IMR-90 (cell line): ENCODE measurements around the gene PTPRF.

Source experiments
- CEBPB ChIP-seq: IDR thresholded peaks from 2 replicates; pipeline ENCODE4 v1.6.1; 2012; ENCODE audit warnings: low read depth, low read length, improper control_type of control experiment
- CTCF ChIP-seq: conservative IDR thresholded peaks from 2 replicates; pipeline ENCODE4 v1.5.1; 2012; ENCODE audit warnings: mild to moderate bottlenecking, low read depth, low read length, improper control_type of control experiment
- NFE2L2 ChIP-seq: fragments of 150-350 bp; IDR thresholded peaks from 2 replicates; pipeline ENCODE4 v1.6.1; 2016; ENCODE audit warnings: low read depth, mild to moderate bottlenecking, low read length
- POLR2A ChIP-seq: IDR thresholded peaks from 2 replicates; pipeline ENCODE4 v1.6.1; 2012; ENCODE audit warnings: mild to moderate bottlenecking, low read depth, low read length
- SMC3 ChIP-seq: fragments of 150-350 bp; IDR thresholded peaks from 2 replicates; pipeline ENCODE4 v1.6.1; 2016; ENCODE audit warnings: low read depth, mild to moderate bottlenecking, antibody characterized with exemption, low read length, moderate library complexity

- TF ChIP-seq NFE2L2 (no peak), CTCF (no peak), CEBPB (peak; percentile 72; the same call in 1 of the 2 replicates), POLR2A (peak; percentile 100), SMC3 (no peak)
These were observed 119.8 kb downstream of the PTPRF start for GRCh38 chr1:43650310-43651085.
